ENCODE measurements around the gene RAB3B.
"Not testable (repeated sequence)": the region's sequence is repeated elsewhere in the genome, so short reads cannot be mapped to it uniquely, and the experiment has no call there.

Gene RAB3B

GRCh38 chr1:51912881-51913280 lies 77.6 kb downstream of the RAB3B start:
- DNase-seq = no peak

- DNase-seq = no peak
Observed at GRCh38 chr1:51910221-51911000, 80.1 kb downstream of the RAB3B start.

- no peak for DNase-seq
Observed at GRCh38 chr1:51908499-51908898, 82.0 kb downstream of the RAB3B start.

GRCh38 chr1:51907079-51907702 lies 83.3 kb downstream of the RAB3B start:
- no peak for DNase-seq

- DNase-seq = no peak
Observed at GRCh38 chr1:51906306-51907078, 84.0 kb downstream of the RAB3B start.

- DNase-seq = no peak
Observed at GRCh38 chr1:51902456-51902855, 88.0 kb downstream of the RAB3B start.

GRCh38 chr1:51901151-51901550 lies 89.3 kb downstream of the RAB3B start:
- no peak for DNase-seq

- no peak for DNase-seq
Observed at GRCh38 chr1:51899022-51899421, 91.5 kb downstream of the RAB3B start.

GRCh38 chr1:51898090-51898734 lies 92.3 kb downstream of the RAB3B start:
- no peak for DNase-seq

GRCh38 chr1:51897699-51898031 lies 92.8 kb downstream of the RAB3B start:
- no peak for DNase-seq

- DNase-seq = not testable (repeated sequence)
Observed at GRCh38 chr1:51894748-51895147, 95.8 kb downstream of the RAB3B start.

GRCh38 chr1:51878616-51879336 lies 111.7 kb downstream of the RAB3B start, which contains the start of gene NRDC:
Gene NRDC (minus strand): TSS chr1:51878727. CDS start chr1:51878615, 112 bp downstream.
- peak; percentile 100 for DNase-seq

GRCh38 chr1:51878308-51878615 lies 112.2 kb downstream of the RAB3B start:
- DNase-seq = no peak

GRCh38 chr1:51877434-51878307 lies 112.8 kb downstream of the RAB3B start:
- peak; percentile 18 for DNase-seq

- no peak for DNase-seq
Observed at GRCh38 chr1:51875836-51876235, 114.7 kb downstream of the RAB3B start.

- DNase-seq = no peak
Observed at GRCh38 chr1:51875291-51875772, 115.2 kb downstream of the RAB3B start.

- not testable (repeated sequence) for DNase-seq
Observed at GRCh38 chr1:51873270-51873669, 117.2 kb downstream of the RAB3B start.

GRCh38 chr1:51871351-51871975 lies 119.0 kb downstream of the RAB3B start:
- DNase-seq = no peak

- no peak for DNase-seq
Observed at GRCh38 chr1:51870603-51871350, 119.7 kb downstream of the RAB3B start.
